Cardiac muscle cell (in vitro differentiated cells and primary cell): ENCODE results near the gene TGFA. TPM values are rescaled to one million over a fixed set of nuclear protein-coding genes. Genes with fewer than 3 reads are reported as not detected.

Source experiments
- DNase-seq, 2 donors: peaks; one replicate each; pipeline versions ENCODE4 v3.0.0 to v3.0.0-alpha.2; 2010 to 2017; ENCODE audit warnings: low read depth in 1 of 2, low spot score in 1 of 2
- H3K27ac ChIP-seq: fragments of 200-600 bp; sonication (generic); 2 replicates; pipeline ENCODE4 v1.5.1; 2016
- H3K27me3 ChIP-seq: fragments of 200-600 bp; sonication (generic); 2 replicates; pipeline ENCODE4 v1.6.0; 2016; ENCODE audit warnings: control low read depth
- H3K36me3 ChIP-seq: fragments of 200-600 bp; sonication (generic); 2 replicates; pipeline ENCODE4 v1.5.1; 2016; ENCODE audit warnings: control low read depth
- H3K4me1 ChIP-seq: fragments of 200-600 bp; sonication (generic); 2 replicates; pipeline ENCODE4 v1.8.1; 2017; ENCODE audit warnings: low read depth, mild to moderate bottlenecking, mixed run types
- H3K4me3 ChIP-seq: fragments of 200-600 bp; sonication (generic); 2 replicates; pipeline ENCODE4 v1.5.1; 2016; ENCODE audit warnings: mild to moderate bottlenecking
- H3K9me3 ChIP-seq: fragments of 200-600 bp; sonication (generic); 2 replicates; pipeline ENCODE4 v1.5.1; 2017; ENCODE audit warnings: low read depth, mild to moderate bottlenecking, control low read depth
- CTCF ChIP-seq: IDR thresholded peaks from 2 replicates; pipeline ENCODE4 v1.5.1; 2012; ENCODE audit warnings: low read depth, mild to moderate bottlenecking, low read length
- polyA plus RNA-seq: library from polyadenylated mRNA; unstranded; fragments of >200 nt; fragmentation: Nextera tagmentation; extraction: Ambion mirVana; gene quantifications from 2 replicates; pipeline ENCODE4 v1.2.1, GENCODE V29; 2016
- total RNA-seq: library from RNA; depleted of rRNA; stranded (reverse); fragments of >200 nt; gene quantifications from 2 replicates; pipeline ENCODE4 v1.2.3, GENCODE V29; 2016

The TGFA gene
- total and polyA plus RNA-seq, 2 experiments from 2014 or later: 4.6 TPM; not detected in 1

GRCh38 chr2:70431716-70432347, 121.8 kb downstream of the TGFA start:
- no peak for DNase-seq
- no peak for TF ChIP-seq CTCF
- H3K36me3 ChIP-seq: no peaks in the 10 kb centered on the region

GRCh38 chr2:70426341-70426740, 127.3 kb downstream of the TGFA start:
- Histone ChIP-seq H3K9me3 (no peaks in the 10 kb centered on the region), H3K27me3 (no peaks in the 10 kb centered on the region), H3K27ac (no peak overlapping the region), H3K4me3 (no peak overlapping the region), H3K4me1 (no peaks in the 10 kb centered on the region), H3K36me3 (no peaks in the 10 kb centered on the region)
- no peak for DNase-seq
- no peak for TF ChIP-seq CTCF

More at GRCh38 chr2:70431716-70432347, 121.8 kb downstream of the TGFA start:
- no peak overlapping the region for H3K4me3 ChIP-seq
- no peaks in the 10 kb centered on the region for H3K4me1 ChIP-seq
- peaks cover 19% of the 10 kb centered on the region for H3K27me3 ChIP-seq
- H3K9me3 ChIP-seq: no peaks in the 10 kb centered on the region
- H3K27ac ChIP-seq: no peak overlapping the region

GRCh38 chr2:70425682-70426301, 127.8 kb downstream of the TGFA start:
- Histone ChIP-seq H3K27me3 (no peaks in the 10 kb centered on the region), H3K27ac (no peak overlapping the region), H3K9me3 (no peaks in the 10 kb centered on the region), H3K4me1 (no peaks in the 10 kb centered on the region), H3K36me3 (no peaks in the 10 kb centered on the region), H3K4me3 (no peak overlapping the region)
- no peak for DNase-seq
- no peak for TF ChIP-seq CTCF

GRCh38 chr2:70420740-70421139, 132.9 kb downstream of the TGFA start:
- TF ChIP-seq CTCF: no peak
- Histone ChIP-seq H3K27ac (no peak overlapping the region), H3K27me3 (no peaks in the 10 kb centered on the region), H3K4me1 (no peaks in the 10 kb centered on the region), H3K4me3 (no peak overlapping the region), H3K9me3 (no peaks in the 10 kb centered on the region), H3K36me3 (no peaks in the 10 kb centered on the region)
- DNase-seq: no peak

- no peaks in the 10 kb centered on the region for H3K36me3 ChIP-seq
- no peak for DNase-seq
These were observed 133.5 kb downstream of the TGFA start for GRCh38 chr2:70420143-70420542.

More at GRCh38 chr2:70420143-70420542, 133.5 kb downstream of the TGFA start:
- no peak overlapping the region for H3K27ac ChIP-seq
- no peaks in the 10 kb centered on the region for H3K9me3 ChIP-seq
- H3K4me1 ChIP-seq: no peaks in the 10 kb centered on the region
- H3K4me3 ChIP-seq: no peak overlapping the region
- no peak for TF ChIP-seq CTCF
- H3K27me3 ChIP-seq: no peaks in the 10 kb centered on the region
